ENCODE measurements around the gene TOX3. TPM values are rescaled to one million over a fixed set of nuclear protein-coding genes. Genes with fewer than 3 reads are reported as not detected.

Gene TOX3
- total and polyA plus RNA-seq, 4 donors: 1.3 to 3.5 (median 2.4) TPM

DNA sequence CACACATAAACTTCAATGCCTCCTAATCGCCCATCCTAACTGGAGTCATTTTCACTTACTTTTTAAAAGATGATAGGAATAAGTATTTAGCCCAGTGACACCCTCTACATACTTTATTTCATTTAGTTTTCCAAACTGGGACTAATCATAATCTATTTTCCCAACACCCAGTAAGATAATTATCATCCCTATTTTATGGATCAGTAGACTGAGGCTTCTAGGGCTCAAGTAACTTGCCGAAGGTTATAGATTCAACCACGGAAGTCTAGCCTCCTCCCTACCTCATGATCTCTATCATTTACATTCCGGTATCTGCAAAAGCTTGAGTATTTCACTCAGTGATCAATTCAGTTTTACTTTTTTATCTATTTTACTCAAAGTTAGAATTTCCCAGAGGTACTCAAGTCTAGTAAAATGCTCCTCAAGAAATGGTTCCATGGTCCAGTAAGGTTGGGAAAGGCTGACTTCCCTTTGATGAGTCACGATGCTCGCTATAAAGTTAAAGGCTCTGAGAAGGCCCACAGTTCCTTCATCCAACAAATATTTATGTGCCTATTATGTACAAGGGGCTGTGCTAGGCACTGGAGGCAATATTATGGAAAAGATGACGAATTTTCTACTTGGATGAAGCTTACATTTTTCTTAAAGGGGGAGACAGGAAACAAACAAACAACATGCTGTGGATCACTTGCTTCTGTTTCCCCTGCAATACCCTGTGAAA is 75.1 kb downstream of the TOX3 start:
- Histone ChIP-seq H3K36me3 (ENCODE audit: control insufficient read depth in 4 of 4, insufficient read depth in 3 of 4, low read depth in 1 of 4, low read length in 3 of 4) (no peaks in the 10 kb centered on the region), H3K27ac (ENCODE audit: low read depth in 1 of 2, low read length in 2 of 2) (no peak overlapping the region), H3K4me1 (ENCODE audit: control insufficient read depth in 4 of 4, insufficient read depth in 4 of 4, low read length in 3 of 4) (no peaks in the 10 kb centered on the region), H3K27me3 (ENCODE audit: control insufficient read depth in 4 of 4, insufficient read depth in 4 of 4, low read length in 3 of 4) (no peaks in the 10 kb centered on the region), H3K4me3 (ENCODE audit: low read depth in 1 of 3, low read length in 3 of 3) (no peak overlapping the region), H3K9me3 (ENCODE audit: control insufficient read depth in 4 of 4, low read length in 3 of 4) (no peaks in the 10 kb centered on the region), H3K9ac (ENCODE audit: low read depth in 1 of 2, low read length in 2 of 2) (no peak overlapping the region)
- 90% methylated on average over 7 of the region's 7 CpGs for WGBS
- DNase-seq (ENCODE audit: low spot score): no peak
- no peak for TF ChIP-seq YY1 (IDR thresholded peaks at IDR 0.05)
- no peak for TF ChIP-seq RAD21 (IDR thresholded peaks at IDR 0.05)
- no peak for TF ChIP-seq RXRA (IDR thresholded peaks at IDR 0.05)
- no peak for TF ChIP-seq NR2F2 (IDR thresholded peaks at IDR 0.05)
- TF ChIP-seq, protein P1, sequence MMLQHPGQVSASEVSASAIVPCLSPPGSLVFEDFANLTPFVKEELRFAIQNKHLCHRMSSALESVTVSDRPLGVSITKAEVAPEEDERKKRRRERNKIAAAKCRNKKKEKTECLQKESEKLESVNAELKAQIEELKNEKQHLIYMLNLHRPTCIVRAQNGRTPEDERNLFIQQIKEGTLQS (IDR thresholded peaks at IDR 0.05): no peak
- TF ChIP-seq TAF1 (conservative IDR thresholded peaks at IDR 0.05): no peak
- TF ChIP-seq, protein P2, sequence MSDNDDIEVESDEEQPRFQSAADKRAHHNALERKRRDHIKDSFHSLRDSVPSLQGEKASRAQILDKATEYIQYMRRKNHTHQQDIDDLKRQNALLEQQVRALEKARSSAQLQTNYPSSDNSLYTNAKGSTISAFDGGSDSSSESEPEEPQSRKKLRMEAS (IDR thresholded peaks at IDR 0.05): no peak
- TF ChIP-seq, protein P3, sequence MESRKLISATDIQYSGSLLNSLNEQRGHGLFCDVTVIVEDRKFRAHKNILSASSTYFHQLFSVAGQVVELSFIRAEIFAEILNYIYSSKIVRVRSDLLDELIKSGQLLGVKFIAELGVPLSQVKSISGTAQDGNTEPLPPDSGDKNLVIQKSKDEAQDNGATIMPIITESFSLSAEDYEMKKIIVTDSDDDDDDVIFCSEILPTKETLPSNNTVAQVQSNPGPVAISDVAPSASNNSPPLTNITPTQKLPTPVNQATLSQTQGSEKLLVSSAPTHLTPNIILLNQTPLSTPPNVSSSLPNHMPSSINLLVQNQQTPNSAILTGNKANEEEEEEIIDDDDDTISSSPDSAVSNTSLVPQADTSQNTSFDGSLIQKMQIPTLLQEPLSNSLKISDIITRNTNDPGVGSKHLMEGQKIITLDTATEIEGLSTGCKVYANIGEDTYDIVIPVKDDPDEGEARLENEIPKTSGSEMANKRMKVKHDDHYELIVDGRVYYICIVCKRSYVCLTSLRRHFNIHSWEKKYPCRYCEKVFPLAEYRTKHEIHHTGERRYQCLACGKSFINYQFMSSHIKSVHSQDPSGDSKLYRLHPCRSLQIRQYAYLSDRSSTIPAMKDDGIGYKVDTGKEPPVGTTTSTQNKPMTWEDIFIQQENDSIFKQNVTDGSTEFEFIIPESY (IDR thresholded peaks at IDR 0.05): no peak
- TF ChIP-seq SP1 (IDR thresholded peaks at IDR 0.05): no peak
- no peak for TF ChIP-seq HNF4A (conservative IDR thresholded peaks at IDR 0.05)
- TF ChIP-seq, protein P4, sequence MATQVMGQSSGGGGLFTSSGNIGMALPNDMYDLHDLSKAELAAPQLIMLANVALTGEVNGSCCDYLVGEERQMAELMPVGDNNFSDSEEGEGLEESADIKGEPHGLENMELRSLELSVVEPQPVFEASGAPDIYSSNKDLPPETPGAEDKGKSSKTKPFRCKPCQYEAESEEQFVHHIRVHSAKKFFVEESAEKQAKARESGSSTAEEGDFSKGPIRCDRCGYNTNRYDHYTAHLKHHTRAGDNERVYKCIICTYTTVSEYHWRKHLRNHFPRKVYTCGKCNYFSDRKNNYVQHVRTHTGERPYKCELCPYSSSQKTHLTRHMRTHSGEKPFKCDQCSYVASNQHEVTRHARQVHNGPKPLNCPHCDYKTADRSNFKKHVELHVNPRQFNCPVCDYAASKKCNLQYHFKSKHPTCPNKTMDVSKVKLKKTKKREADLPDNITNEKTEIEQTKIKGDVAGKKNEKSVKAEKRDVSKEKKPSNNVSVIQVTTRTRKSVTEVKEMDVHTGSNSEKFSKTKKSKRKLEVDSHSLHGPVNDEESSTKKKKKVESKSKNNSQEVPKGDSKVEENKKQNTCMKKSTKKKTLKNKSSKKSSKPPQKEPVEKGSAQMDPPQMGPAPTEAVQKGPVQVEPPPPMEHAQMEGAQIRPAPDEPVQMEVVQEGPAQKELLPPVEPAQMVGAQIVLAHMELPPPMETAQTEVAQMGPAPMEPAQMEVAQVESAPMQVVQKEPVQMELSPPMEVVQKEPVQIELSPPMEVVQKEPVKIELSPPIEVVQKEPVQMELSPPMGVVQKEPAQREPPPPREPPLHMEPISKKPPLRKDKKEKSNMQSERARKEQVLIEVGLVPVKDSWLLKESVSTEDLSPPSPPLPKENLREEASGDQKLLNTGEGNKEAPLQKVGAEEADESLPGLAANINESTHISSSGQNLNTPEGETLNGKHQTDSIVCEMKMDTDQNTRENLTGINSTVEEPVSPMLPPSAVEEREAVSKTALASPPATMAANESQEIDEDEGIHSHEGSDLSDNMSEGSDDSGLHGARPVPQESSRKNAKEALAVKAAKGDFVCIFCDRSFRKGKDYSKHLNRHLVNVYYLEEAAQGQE (IDR thresholded peaks at IDR 0.05): no peak
- TF ChIP-seq, protein P5, sequence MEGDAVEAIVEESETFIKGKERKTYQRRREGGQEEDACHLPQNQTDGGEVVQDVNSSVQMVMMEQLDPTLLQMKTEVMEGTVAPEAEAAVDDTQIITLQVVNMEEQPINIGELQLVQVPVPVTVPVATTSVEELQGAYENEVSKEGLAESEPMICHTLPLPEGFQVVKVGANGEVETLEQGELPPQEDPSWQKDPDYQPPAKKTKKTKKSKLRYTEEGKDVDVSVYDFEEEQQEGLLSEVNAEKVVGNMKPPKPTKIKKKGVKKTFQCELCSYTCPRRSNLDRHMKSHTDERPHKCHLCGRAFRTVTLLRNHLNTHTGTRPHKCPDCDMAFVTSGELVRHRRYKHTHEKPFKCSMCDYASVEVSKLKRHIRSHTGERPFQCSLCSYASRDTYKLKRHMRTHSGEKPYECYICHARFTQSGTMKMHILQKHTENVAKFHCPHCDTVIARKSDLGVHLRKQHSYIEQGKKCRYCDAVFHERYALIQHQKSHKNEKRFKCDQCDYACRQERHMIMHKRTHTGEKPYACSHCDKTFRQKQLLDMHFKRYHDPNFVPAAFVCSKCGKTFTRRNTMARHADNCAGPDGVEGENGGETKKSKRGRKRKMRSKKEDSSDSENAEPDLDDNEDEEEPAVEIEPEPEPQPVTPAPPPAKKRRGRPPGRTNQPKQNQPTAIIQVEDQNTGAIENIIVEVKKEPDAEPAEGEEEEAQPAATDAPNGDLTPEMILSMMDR (IDR thresholded peaks at IDR 0.05; ENCODE audit: low read depth, low read length, missing input control): no peak
- TF ChIP-seq EGR1 (IDR thresholded peaks at IDR 0.05; ENCODE audit: low read depth in 2 of 2): no peak

DNA sequence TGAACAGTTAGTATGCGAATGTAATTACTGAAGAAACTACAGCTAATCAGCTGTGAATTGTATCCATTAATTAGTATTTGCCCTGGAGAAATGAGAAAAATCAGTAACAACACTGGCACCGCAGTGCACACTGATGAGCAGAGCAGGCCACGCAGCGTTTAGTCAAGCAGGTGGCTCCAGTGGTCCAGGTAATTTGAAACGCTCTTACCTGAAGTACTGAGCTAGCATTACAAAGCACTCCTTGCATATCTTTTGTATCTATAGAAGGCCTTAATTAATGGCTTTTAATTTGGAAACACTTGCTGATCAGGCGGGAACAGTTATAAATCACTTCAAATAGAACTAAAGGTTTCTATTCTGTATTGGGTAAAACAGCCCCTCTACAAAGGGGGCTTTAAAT is 76.4 kb downstream of the TOX3 start:
- Histone ChIP-seq H3K4me1 (ENCODE audit: control insufficient read depth in 4 of 4, insufficient read depth in 4 of 4, low read length in 3 of 4) (no peaks in the 10 kb centered on the region), H3K9ac (ENCODE audit: low read depth in 1 of 2, low read length in 2 of 2) (no peak overlapping the region), H3K4me3 (ENCODE audit: low read depth in 1 of 3, low read length in 3 of 3) (no peak overlapping the region), H3K36me3 (ENCODE audit: control insufficient read depth in 4 of 4, insufficient read depth in 3 of 4, low read depth in 1 of 4, low read length in 3 of 4) (peaks cover 0 to 2% (median 0%) of the 10 kb centered on the region in 4 donors), H3K27me3 (ENCODE audit: control insufficient read depth in 4 of 4, insufficient read depth in 4 of 4, low read length in 3 of 4) (no peaks in the 10 kb centered on the region), H3K27ac (ENCODE audit: low read depth in 1 of 2, low read length in 2 of 2) (no peak overlapping the region), H3K9me3 (ENCODE audit: control insufficient read depth in 4 of 4, low read length in 3 of 4) (no peaks in the 10 kb centered on the region)
- 92% methylated on average over 6 of the region's 6 CpGs for WGBS
- DNase-seq (ENCODE audit: low spot score): no peak
- TF ChIP-seq GABPA (IDR thresholded peaks at IDR 0.05 in 1 of 2, conservative IDR thresholded peaks at IDR 0.05 in 1 of 2) (no peak), FOXA1 (IDR thresholded peaks at IDR 0.05) (no peak), HNF4G (IDR thresholded peaks at IDR 0.05) (no peak), RAD21 (IDR thresholded peaks at IDR 0.05) (no peak), RXRA (IDR thresholded peaks at IDR 0.05) (no peak)
- TF ChIP-seq, protein P4 (IDR thresholded peaks at IDR 0.05): no peak
- TF ChIP-seq, protein P5 (IDR thresholded peaks at IDR 0.05; ENCODE audit: low read depth, low read length, missing input control): no peak

All from liver (tissue), 9 donors.